ENCODE measurements around the gene ARHGAP15.

- TF ChIP-seq, protein P1, sequence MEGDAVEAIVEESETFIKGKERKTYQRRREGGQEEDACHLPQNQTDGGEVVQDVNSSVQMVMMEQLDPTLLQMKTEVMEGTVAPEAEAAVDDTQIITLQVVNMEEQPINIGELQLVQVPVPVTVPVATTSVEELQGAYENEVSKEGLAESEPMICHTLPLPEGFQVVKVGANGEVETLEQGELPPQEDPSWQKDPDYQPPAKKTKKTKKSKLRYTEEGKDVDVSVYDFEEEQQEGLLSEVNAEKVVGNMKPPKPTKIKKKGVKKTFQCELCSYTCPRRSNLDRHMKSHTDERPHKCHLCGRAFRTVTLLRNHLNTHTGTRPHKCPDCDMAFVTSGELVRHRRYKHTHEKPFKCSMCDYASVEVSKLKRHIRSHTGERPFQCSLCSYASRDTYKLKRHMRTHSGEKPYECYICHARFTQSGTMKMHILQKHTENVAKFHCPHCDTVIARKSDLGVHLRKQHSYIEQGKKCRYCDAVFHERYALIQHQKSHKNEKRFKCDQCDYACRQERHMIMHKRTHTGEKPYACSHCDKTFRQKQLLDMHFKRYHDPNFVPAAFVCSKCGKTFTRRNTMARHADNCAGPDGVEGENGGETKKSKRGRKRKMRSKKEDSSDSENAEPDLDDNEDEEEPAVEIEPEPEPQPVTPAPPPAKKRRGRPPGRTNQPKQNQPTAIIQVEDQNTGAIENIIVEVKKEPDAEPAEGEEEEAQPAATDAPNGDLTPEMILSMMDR (IDR thresholded peaks at IDR 0.05), result no peak
- no peak for TF ChIP-seq POLR2A (IDR thresholded peaks at IDR 0.05)
These were observed 15.7 kb downstream of the ARHGAP15 start for GRCh38 chr2:143144813-143145455.

All from gastroesophageal sphincter (tissue), 3 donors.